ENCODE data around the gene FTSJ1.
"Not testable (repeated sequence)": the region's sequence is repeated elsewhere in the genome, so short reads cannot be mapped to it uniquely, and the experiment has no call there.

FTSJ1 gene

DNA sequence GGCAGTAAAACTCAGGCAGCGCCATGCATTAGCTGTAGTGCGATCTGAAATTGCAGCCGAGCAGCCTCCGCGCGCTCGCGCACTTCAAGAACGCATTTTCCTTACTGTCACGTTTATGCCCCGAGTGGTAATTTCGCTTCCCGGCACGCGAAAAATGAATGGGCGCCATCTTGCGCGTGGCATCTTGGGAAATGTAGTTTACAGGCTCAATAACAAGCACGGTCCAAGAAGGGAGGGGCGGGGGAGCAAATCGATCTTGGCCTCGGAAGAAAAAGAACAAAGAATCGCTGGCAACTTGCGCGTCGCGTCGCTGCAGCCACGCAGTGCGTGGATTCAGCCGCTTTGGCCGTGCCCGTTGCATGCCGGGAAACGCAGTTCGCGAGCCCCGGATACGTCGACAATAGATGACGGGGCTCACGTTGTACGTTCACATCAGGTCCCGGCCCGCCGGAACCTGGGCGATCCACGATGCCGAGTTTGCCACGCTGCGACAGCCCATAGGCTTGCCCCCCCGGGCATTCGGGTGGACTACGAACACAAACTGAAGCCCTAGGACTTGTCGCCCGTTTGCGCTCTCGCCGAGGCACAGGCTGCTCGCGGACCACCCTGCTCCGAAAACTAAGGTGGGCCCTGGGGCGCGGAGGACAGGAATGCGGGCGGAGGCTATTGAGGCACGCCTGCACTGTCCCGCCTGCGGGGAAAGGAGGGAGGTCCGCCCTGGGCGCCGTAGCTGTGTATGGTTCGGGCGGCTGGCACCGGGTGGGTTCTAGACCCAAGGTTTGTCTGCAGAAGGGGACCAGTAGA, at the start of gene FTSJ1:
FTSJ1 (plus strand) TSS at position 426 of the 804 bp plus-strand sequence. CDS start 1,849 bp downstream, outside the sequence.
- DNase-seq = peak; percentile 89

DNA sequence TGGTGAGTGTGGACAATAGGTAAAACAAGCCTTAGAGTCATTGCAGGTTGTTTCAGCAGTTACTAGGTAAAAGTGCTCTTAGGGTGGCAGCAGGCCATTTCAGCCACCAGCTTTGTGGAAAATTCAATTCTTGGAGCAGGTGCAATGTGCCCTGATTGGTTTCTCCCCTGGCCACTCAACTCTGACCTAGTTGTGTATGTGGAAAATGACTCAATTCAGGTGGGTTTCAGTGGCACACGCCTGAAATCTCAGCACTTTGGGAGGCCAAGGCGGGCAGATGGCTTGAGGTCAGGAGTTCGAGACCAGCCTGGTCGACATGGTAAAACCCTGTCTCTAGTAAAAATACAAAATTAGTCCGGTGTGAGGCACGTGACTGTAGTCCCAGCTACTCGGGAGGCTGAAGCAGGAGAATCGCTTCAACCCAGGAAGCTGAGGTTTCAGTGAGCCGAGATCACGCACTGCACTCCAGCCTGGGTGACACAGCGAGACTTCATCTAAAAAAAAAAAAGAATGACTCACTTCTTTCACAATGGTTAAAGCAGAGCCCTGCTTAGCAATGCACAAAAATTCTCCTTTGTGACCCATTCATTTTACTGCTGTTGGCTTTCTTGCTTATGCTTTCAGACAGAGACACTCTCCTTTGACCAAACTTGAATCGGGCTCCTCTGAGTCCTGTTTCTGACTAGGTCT, 48.8 kb upstream of the FTSJ1 start:
- not testable (repeated sequence) for DNase-seq

DNA sequence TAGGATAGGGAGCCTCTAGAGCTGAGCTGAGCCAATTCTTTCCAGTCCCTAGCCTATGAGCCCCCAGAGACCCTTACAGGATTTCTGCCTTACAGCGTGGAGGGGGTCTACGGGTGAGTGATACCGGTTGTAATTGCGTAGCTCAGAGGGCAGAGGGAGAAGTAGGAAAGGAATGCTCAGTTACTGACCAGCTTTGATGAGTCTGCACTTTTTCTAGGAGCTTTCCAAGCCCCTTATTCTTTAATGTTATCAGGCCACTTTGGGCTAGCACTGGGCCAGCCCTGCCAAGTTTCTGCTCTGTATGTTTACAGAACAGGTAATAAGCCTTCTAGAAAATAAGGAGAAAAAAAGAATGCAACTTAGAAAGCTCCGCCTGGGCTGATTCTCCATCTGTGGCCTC, 46.4 kb upstream of the FTSJ1 start:
- not testable (repeated sequence) for DNase-seq

DNA sequence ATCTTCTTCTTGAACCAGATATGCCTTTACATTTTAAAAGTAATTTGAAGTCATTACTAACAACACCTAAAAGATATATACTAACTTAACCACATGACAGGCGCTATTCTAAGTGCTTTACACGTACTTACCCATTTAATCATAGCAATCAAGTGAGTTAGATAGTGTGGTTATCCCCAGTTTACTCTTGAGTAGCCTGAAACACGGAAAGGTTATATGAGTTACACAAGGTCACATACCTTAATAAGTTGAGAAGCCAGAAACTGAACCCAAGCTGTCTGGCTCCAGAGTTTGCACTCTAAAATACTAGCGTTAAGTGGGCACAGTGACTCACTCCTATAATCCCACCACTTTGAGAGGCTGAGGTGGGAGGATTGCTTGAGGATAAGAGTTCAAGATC, 45.8 kb upstream of the FTSJ1 start:
- not testable (repeated sequence) for DNase-seq

GRCh38 chrX:48433713-48434112, 42.3 kb upstream of the FTSJ1 start:
- not testable (repeated sequence) for DNase-seq

GRCh38 chrX:48447201-48447600, 28.8 kb upstream of the FTSJ1 start:
- DNase-seq = not testable (repeated sequence)

GRCh38 chrX:48450076-48450475, 25.9 kb upstream of the FTSJ1 start:
- no peak for DNase-seq

- no peak for DNase-seq
Observed at GRCh38 chrX:48451708-48452107, 24.3 kb upstream of the FTSJ1 start.

DNA sequence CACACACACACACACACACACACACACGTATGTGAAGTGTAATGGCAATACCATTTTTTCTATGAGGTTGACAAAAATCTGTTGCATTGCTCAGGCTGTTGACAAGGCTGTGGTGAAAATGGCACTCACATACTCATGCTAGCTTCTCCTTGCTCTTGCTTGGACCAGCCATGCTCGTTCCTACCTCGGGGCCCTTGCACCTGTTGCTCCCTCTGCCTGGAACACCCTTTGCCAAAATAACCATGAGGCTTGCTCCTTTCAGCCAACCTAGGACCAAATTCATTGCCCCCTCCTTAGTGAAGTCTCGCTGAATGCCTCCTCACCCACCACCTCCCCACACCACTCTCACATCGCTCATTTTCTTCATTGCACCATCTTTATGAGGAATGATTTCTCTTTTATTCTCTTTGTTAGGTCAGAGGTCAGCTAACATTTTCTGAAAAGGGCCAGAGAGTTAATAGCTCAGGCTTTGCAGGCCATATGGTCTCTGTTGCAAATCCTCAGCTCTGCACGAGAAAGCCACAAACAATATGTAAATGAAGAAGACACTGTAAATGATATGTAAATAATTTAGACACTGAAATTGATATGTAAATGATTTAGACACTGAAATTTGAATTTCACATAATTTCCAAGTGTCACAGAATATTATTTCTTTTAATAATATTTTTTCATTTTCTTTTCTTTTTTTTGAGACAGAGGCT, 19.2 kb upstream of the FTSJ1 start:
- no peak for DNase-seq

DNA sequence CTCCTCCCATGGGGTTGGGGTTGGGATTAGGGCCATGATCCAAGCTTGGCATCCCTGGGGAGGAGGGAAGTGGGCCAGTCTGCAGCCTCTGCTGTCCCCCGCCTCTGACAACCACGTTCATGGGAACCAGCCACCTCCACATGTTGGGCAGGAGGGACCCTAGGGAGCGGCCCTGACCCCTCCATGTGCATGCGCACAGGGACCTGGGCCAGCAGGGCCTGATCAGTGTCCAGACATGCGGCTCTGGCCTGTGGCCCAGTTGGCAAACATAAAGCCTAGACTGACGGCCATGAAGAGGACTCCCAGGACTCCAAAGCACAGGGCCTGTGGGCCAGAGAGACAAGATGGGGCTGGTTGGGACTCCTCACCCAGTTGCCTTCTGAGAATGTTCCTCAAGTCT, 17.3 kb upstream of the FTSJ1 start:
- DNase-seq = no peak

GRCh38 chrX:48459483-48459882, 16.5 kb upstream of the FTSJ1 start:
- no peak for DNase-seq

- no peak for DNase-seq
Observed at GRCh38 chrX:48460031-48460430, 16.0 kb upstream of the FTSJ1 start.

GRCh38 chrX:48460606-48461005, 15.4 kb upstream of the FTSJ1 start:
- DNase-seq = no peak

DNA sequence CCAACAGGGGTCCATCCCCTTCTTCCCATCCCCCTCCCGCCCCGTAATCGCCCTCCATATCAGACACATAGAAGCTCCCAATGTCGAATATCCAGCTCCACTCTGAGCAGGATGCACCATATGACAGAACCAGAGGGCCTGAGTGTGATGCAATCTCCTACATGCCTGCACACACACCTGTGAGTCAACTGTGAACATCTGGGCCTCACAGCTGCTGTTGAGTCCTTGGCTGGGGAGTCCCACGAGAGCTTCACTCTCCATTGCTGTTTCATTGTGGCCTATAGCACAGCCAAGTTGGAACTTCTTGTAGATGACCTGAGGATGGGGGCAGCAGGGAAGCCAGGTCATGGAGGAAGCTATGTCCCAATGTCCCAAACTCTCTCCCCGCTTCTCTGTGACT, 14.2 kb upstream of the FTSJ1 start:
- no peak for DNase-seq

DNA sequence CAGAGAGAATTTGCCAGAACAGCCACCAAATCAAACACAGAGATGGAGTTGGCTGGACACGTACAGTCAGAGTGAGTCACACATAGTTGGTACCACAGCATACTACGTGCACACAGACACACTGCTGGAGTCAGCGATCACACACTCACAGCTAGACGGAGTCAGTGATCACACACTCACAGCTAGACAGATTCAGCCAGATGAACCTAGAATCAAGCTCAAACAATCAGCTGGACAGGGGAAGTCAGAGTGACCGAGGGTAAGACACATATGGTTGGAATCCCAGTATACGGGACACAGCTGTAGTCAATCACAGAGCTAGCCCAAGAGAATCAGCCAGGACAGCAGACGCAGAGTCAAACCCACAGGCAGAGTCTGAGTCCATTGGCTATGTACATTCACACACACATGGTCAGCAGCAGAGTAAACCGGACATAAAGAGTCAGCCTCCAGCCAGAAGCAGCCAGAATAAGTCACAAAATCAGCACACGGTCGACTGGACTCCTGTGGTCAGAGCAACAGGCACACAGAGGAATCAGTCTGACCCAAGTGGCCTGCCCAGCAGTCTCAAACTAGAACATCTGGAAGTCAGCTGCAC, 10.6 kb upstream of the FTSJ1 start:
- no peak for DNase-seq

DNA sequence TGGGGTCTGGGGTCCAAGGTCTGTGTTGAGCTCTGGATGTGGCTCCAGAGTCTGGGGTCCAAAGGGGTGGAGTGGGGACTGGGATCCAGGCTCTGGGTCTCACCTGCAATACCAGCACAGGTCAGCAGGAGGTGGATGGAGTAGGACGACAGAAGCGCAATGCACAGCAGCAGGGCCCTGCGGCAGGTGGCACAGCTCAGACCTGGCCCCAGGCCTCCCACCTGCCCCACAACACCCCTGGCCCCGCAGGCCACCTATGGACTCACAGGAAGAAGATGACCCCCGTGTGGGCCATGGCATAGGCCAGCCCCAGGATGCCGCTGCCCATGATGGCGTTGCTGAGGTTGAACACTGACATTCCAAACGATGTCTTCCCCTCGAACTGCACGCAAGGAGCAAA, 9.3 kb upstream of the FTSJ1 start:
- peak; percentile 49 for DNase-seq

DNA sequence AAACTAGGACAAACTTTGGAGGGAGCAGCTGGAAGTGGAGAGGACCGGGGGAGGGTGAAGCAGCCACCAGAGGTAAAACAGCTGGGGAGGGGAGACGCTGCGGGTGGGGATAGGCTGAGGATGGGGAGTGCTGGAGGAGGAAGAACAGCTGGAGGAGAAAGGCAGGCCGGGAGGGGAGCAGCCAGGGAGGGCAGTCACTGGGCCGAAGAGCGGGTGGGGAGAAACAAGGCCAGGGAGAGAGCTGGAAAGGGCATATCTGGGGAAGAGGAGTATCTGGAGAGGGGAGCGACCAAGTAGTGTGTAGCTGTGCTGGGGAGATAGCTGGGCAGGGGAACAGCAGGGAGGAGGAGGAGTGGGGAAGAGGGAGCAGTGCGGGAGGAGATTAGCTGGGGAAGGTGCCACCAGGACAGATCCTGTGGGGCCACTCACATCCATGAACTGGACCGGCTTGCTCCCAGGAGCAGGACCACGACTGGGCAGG, 8.7 kb upstream of the FTSJ1 start:
- no peak for DNase-seq

GRCh38 chrX:48468247-48468671, 7.7 kb upstream of the FTSJ1 start:
- DNase-seq = peak; percentile 61

- peak; percentile 48 for DNase-seq
Observed at GRCh38 chrX:48468693-48469691, 7.0 kb upstream of the FTSJ1 start.

DNA sequence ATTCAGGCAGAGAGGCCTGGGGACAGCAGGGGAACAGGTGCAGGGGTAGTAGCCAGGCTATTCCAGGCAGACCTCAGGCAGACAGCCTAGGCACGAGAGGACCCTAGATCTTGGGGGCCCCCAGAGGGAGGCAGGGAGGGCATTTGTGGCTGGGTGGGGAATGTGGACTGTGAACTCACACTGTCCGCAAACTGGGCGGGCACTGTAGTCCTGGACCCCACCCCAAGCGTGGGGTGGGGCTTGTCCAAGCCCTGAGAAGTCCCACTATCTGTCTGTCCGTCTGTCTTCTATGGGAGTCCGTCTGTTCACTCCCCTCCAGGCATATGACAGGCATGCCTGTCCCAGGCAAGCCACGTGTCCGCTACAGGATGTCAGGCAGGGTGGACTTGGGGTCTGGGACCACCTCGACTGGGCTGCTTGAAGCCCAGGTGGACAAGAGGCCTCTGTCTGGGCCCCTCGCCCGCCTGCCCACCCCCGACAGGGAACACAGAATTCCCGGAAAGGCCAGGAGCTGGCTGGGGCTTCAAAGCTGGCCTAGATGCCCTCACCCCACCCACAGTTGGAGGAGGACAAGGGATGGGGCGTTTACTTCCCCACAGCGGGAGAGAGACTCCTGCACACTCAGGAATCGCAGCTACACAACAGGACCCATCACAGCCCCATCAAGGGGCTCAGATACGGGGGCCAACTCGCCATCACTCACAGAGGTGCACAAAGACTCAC, 5.7 kb upstream of the FTSJ1 start, which contains the start of gene SLC38A5:
SLC38A5 (minus strand) TSS at position 151 of the 723 bp plus-strand sequence. CDS start 2,336 bp downstream, outside the sequence.
- no peak for DNase-seq

GRCh38 chrX:48470833-48471118, 5.2 kb upstream of the FTSJ1 start:
- DNase-seq = no peak

All from activated naive CD4-positive, alpha-beta T cell treated with anti-CD3 and anti-CD28 coated beads, Interleukin-2, amount 50 U/mL, for 16 hours (primary cell).